Neuronal stem cell (in vitro differentiated cells): ENCODE measurements around the gene RXFP1.

Source experiments
- DNase-seq: peaks from one replicate; pipeline ENCODE4 v3.0.0-alpha.2; 2013; ENCODE audit warnings: low spot score
- H2AFZ ChIP-seq: one replicate; pipeline ENCODE4 v1.6.1; 2013; ENCODE audit warnings: mild to moderate bottlenecking, low read length, inconsistent platforms
- H2AK5ac ChIP-seq: 2 replicates; pipeline ENCODE4 v1.6.1; 2013; ENCODE audit warnings: low read depth, mild to moderate bottlenecking, inconsistent platforms, low read length, moderate library complexity, mixed read lengths
- H2BK120ac ChIP-seq: 2 replicates; pipeline ENCODE4 v1.6.1; 2013; ENCODE audit warnings: low read depth, mild to moderate bottlenecking, inconsistent platforms, low read length, moderate library complexity, mixed read lengths
- H2BK12ac ChIP-seq: one replicate; pipeline ENCODE4 v1.6.1; 2013; ENCODE audit warnings: low read length, inconsistent platforms
- H2BK15ac ChIP-seq: 2 replicates; pipeline ENCODE4 v1.6.1; 2013; ENCODE audit warnings: mild to moderate bottlenecking, low read length, inconsistent platforms, mixed read lengths
- H2BK5ac ChIP-seq: one replicate; pipeline ENCODE4 v1.6.1; 2013; ENCODE audit warnings: inconsistent platforms, mild to moderate bottlenecking, low read length, moderate library complexity
- H3K14ac ChIP-seq: one replicate; pipeline ENCODE4 v1.6.1; 2013; ENCODE audit warnings: low read length, inconsistent platforms
- H3K18ac ChIP-seq: 2 replicates; pipeline ENCODE4 v1.6.1; 2013; ENCODE audit warnings: low read length, inconsistent platforms
- H3K23ac ChIP-seq: 2 replicates; pipeline ENCODE4 v1.6.1; 2013; ENCODE audit warnings: low read depth, mild to moderate bottlenecking, mixed read lengths, low read length, inconsistent platforms; ENCODE audit not compliant: poor library complexity
- H3K27ac ChIP-seq: replicated peaks from 3 replicates; pipeline ENCODE4 v1.5.1; 2013; ENCODE audit warnings: low read length, inconsistent platforms
- H3K27me3 ChIP-seq, 3 experiments: 2 replicates each; pipeline ENCODE4 v1.6.1; 2013; ENCODE audit warnings: low read length in 3 of 3, mild to moderate bottlenecking in 2 of 3, inconsistent platforms in 1 of 3, low read depth in 1 of 3, mixed read lengths in 1 of 3, moderate library complexity in 1 of 3; ENCODE audit not compliant: control insufficient read depth in 3 of 3, insufficient read depth in 3 of 3
- H3K36me3 ChIP-seq, 2 donors: replicated peaks in 1 of 2; 2 replicates each; pipeline ENCODE4 v1.6.1; 2013; ENCODE audit warnings: low read length in 2 of 2; ENCODE audit not compliant: control insufficient read depth in 2 of 2, insufficient read depth in 2 of 2
- H3K4ac ChIP-seq: 2 replicates; pipeline ENCODE4 v1.6.1; 2013; ENCODE audit warnings: inconsistent platforms, mild to moderate bottlenecking, low read length, moderate library complexity
- H3K4me1 ChIP-seq, 2 donors: 1 replicate in 1 of 2; 2 replicates in 1 of 2; pipeline ENCODE4 v1.6.1; 2013; ENCODE audit warnings: low read length in 2 of 2, low read depth in 1 of 2; ENCODE audit not compliant: control insufficient read depth in 2 of 2, insufficient read depth in 1 of 2
- H3K4me2 ChIP-seq: one replicate; pipeline ENCODE4 v1.6.1; 2013; ENCODE audit warnings: mild to moderate bottlenecking, low read length, inconsistent platforms; ENCODE audit not compliant: insufficient read depth, poor library complexity, severe bottlenecking
- H3K4me3 ChIP-seq, 2 donors: 2 replicates each; pipeline ENCODE4 v1.5.1; 2013; ENCODE audit warnings: low read length in 2 of 2, mild to moderate bottlenecking in 2 of 2, inconsistent platforms in 1 of 2, moderate library complexity in 1 of 2
- H3K79me1 ChIP-seq: one replicate; pipeline ENCODE4 v1.6.1; 2013; ENCODE audit warnings: low read depth, mild to moderate bottlenecking, inconsistent platforms, low read length, moderate library complexity
- H3K9ac ChIP-seq: one replicate; pipeline ENCODE4 v1.6.1; 2013; ENCODE audit warnings: mild to moderate bottlenecking, low read depth, low read length, inconsistent platforms; ENCODE audit not compliant: poor library complexity
- H3K9me3 ChIP-seq, 2 donors: replicated peaks in 1 of 2; 2 replicates each; pipeline versions ENCODE3 to v1.6.1; 2013; ENCODE audit warnings: low read length in 2 of 2, mild to moderate bottlenecking in 2 of 2, inconsistent platforms in 1 of 2, low read depth in 1 of 2, mixed read lengths in 1 of 2, moderate library complexity in 1 of 2; ENCODE audit not compliant: control insufficient read depth in 2 of 2, insufficient read depth in 1 of 2
- H4K8ac ChIP-seq: one replicate; pipeline ENCODE4 v1.6.1; 2013; ENCODE audit warnings: low read depth, mild to moderate bottlenecking, inconsistent platforms, low read length, moderate library complexity
- H4K91ac ChIP-seq: one replicate; pipeline ENCODE4 v1.6.1; 2013; ENCODE audit warnings: low read length, low read depth, mild to moderate bottlenecking, inconsistent platforms; ENCODE audit not compliant: poor library complexity
- WGBS, 2 donors: extraction: QIAGEN DNeasy Blood & Tissue Kit; methylation state at CpG; one replicate each; pipeline ENCODE4 v1.1.7; 2013; ENCODE audit warnings: missing lambda C conversion rate in 2 of 2, mixed read lengths in 1 of 2; ENCODE audit not compliant: insufficient read length in 2 of 2, insufficient replicate concordance in 1 of 2; ENCODE audit errors: extremely low coverage in 2 of 2; 5-methylcytosine and 5-hydroxymethylcytosine counted together

Gene RXFP1

DNA sequence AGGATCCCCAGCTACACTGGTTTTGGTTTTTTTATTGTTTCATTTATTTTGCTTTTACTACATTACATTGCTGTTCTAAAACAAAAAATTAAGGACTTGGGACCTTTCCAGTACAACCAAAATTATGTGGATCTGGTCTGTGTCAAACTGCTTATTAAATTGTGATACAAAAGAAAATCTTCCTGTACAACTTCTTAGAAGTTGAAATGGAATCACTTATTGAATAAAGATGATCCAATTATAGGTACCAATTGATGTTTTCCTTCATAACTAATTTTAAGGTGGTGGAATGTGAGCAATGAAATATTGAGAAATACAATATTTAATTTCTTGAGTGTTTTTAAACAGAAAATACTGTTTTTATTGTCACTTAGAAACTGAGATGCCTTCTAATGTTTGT lies 82.7 kb downstream of the RXFP1 start:
- DNase-seq = no peak
- no peak overlapping the region for H2BK120ac ChIP-seq
- H2BK5ac ChIP-seq = no peak overlapping the region
- H3K4me2 ChIP-seq = no peak overlapping the region
- no peaks in the 10 kb centered on the region for H3K27me3 ChIP-seq
- no peaks in the 10 kb centered on the region for H3K36me3 ChIP-seq
- H3K18ac ChIP-seq = no peak overlapping the region
- H3K23ac ChIP-seq = no peak overlapping the region
- no peak overlapping the region for H3K4ac ChIP-seq
- no peak overlapping the region for H2BK15ac ChIP-seq
- H2AK5ac ChIP-seq = no peak overlapping the region
- H3K4me3 ChIP-seq = no peak overlapping the region
- no peak overlapping the region for H2AFZ ChIP-seq
- no peak overlapping the region for H4K91ac ChIP-seq
- no peak overlapping the region for H2BK12ac ChIP-seq
- H3K14ac ChIP-seq = no peak overlapping the region
- H3K9ac ChIP-seq = no peak overlapping the region
- no peaks in the 10 kb centered on the region for H3K9me3 ChIP-seq
- H3K27ac ChIP-seq = no peak overlapping the region
- H3K4me1 ChIP-seq = no peaks in the 10 kb centered on the region
- H4K8ac ChIP-seq = no peak overlapping the region
- no peaks in the 10 kb centered on the region for H3K79me1 ChIP-seq

DNA sequence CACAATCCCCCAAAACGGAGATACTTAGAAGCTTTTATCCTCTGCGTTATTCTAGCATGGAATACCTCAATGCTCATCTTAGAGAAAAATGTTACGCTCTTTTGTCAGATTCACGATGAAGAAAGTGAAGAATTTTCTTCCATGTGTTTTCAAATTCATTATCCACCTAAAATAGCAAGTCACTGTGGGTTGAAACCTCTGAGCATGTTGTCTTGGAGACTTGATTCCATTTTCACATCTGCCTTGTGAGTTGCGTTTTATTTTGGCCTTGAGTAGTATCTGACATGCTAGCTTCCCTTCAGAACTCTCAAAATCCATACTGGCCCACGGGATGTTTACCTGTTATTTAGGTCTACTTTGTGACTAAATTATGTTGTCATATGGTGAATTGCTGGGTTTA lies 83.7 kb downstream of the RXFP1 start:
- Histone ChIP-seq H3K14ac (no peak overlapping the region), H3K23ac (no peak overlapping the region), H3K27me3 (no peaks in the 10 kb centered on the region), H3K9ac (no peak overlapping the region), H3K27ac (no peak overlapping the region), H4K91ac (no peak overlapping the region), H4K8ac (no peak overlapping the region), H2BK12ac (no peak overlapping the region), H2BK120ac (no peak overlapping the region), H3K4me2 (no peak overlapping the region), H3K4ac (no peak overlapping the region), H3K4me1 (no peaks in the 10 kb centered on the region), H2AFZ (no peak overlapping the region), H3K36me3 (no peaks in the 10 kb centered on the region), H2BK5ac (no peak overlapping the region), H2BK15ac (no peak overlapping the region), H3K4me3 (no peak overlapping the region), H3K18ac (no peak overlapping the region), H3K9me3 (no peaks in the 10 kb centered on the region), H3K79me1 (no peaks in the 10 kb centered on the region), H2AK5ac (no peak overlapping the region)
- WGBS, 2 donors = no CpG with 5 or more reads among the region's 6 CpGs
- no peak for DNase-seq

DNA sequence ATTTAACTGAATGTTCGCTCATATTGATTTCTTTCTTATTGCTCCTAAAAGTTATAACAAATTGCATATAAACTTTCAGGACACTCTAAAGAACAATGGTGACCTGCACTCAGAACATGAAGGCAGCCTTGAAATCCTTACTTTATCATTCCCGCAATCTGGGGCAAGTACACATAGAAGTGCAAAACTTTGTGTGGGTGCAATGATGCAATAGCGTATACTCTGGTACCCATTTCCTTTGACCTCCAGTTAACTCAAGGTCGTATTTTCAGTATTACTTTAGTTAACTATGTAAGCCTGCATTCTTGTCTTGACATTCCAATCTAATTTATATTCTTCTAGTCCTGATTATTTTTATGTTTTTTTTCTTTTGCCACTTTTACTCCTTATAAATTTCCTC lies 85.3 kb downstream of the RXFP1 start:
- Histone ChIP-seq H3K4me3 (no peak overlapping the region), H3K36me3 (no peaks in the 10 kb centered on the region), H2BK120ac (no peak overlapping the region), H2AK5ac (no peak overlapping the region), H2BK15ac (no peak overlapping the region), H3K4ac (no peak overlapping the region), H3K27me3 (peaks cover 0 to 2% (median 0%) of the 10 kb centered on the region in 3 experiments), H3K9ac (no peak overlapping the region), H2AFZ (no peak overlapping the region), H4K91ac (no peak overlapping the region), H3K9me3 (no peaks in the 10 kb centered on the region), H3K23ac (no peak overlapping the region), H3K4me1 (peaks cover 0 to 2% of the 10 kb centered on the region in 2 donors), H3K4me2 (no peak overlapping the region), H3K27ac (no peak overlapping the region), H2BK5ac (no peak overlapping the region), H3K79me1 (no peaks in the 10 kb centered on the region), H2BK12ac (no peak overlapping the region), H3K14ac (no peak overlapping the region), H3K18ac (no peak overlapping the region), H4K8ac (no peak overlapping the region)
- DNase-seq = no peak
- no CpG with 5 or more reads among the region's 4 CpGs for WGBS, 2 donors

DNA sequence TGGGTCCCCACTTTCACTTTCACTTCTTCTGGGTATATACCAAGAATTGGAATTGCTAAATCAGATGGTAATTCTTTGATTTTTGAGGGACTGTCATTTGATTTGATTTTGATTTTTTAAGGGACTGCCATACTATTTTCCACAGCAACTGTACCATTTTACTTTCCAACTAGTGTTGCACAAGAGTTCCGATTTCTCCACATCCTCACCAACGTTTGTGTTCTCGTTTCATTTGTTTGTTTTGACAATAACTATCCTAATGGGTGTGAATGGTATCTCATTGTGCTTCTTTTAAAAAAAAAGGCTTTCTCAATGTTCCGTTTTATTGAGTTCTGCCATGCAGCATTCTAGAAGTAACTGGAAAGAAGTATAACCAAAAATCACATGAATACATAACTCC lies 87.4 kb downstream of the RXFP1 start:
- no peak overlapping the region for H3K23ac ChIP-seq
- H3K18ac ChIP-seq = no peak overlapping the region
- H2AFZ ChIP-seq = no peak overlapping the region
- H3K4me3 ChIP-seq = no peak overlapping the region
- no peak overlapping the region for H2BK5ac ChIP-seq
- no peak overlapping the region for H3K4ac ChIP-seq
- H3K4me1 ChIP-seq = peaks cover 0 to 2% of the 10 kb centered on the region in 2 donors
- H3K4me2 ChIP-seq = no peak overlapping the region
- no CpG with 5 or more reads among the region's 4 CpGs for WGBS, 2 donors
- no peaks in the 10 kb centered on the region for H3K9me3 ChIP-seq
- no peak overlapping the region for H4K91ac ChIP-seq
- no peaks in the 10 kb centered on the region for H3K36me3 ChIP-seq
- no peak overlapping the region for H4K8ac ChIP-seq
- no peaks in the 10 kb centered on the region for H3K79me1 ChIP-seq
- H2BK15ac ChIP-seq = no peak overlapping the region
- no peak overlapping the region for H2BK12ac ChIP-seq
- no peak overlapping the region for H2AK5ac ChIP-seq
- no peak overlapping the region for H3K9ac ChIP-seq
- no peak overlapping the region for H3K27ac ChIP-seq
- DNase-seq = no peak
- no peak overlapping the region for H3K14ac ChIP-seq
- peaks cover 0 to 2% (median 0%) of the 10 kb centered on the region in 3 experiments for H3K27me3 ChIP-seq
- no peak overlapping the region for H2BK120ac ChIP-seq
